T-helper 1 cell treated with Interleukin-12 subunit alpha and Interleukin-12 subunit beta and Interleukin-4 antibody, amounts not matched to agents 30 ng/mL and 1 ng/mL, for 36 hours (primary cell): Measurements from ENCODE around the gene ETHE1. TPM values are rescaled to one million over a fixed set of nuclear protein-coding genes. Genes with fewer than 3 reads are reported as not detected.

Experiments used
- intact Hi-C: fragments of 100-400 bp; cut with micrococcal nuclease; formaldehyde crosslinking; loops from one replicate; pipeline ENCODE4 v1.15.1; 2024
- total RNA-seq: library from RNA; stranded (reverse); gene quantifications from 2 replicates; pipeline ENCODE4 v1.2.3, GENCODE V29; 2022

ETHE1 gene
- total RNA-seq, 1 donor from 2014 or later = 62.8 TPM

GRCh38 chr19:43468354-43469159, 58.4 kb downstream of the ETHE1 start:
- intact Hi-C loops = no loop called here

DNA sequence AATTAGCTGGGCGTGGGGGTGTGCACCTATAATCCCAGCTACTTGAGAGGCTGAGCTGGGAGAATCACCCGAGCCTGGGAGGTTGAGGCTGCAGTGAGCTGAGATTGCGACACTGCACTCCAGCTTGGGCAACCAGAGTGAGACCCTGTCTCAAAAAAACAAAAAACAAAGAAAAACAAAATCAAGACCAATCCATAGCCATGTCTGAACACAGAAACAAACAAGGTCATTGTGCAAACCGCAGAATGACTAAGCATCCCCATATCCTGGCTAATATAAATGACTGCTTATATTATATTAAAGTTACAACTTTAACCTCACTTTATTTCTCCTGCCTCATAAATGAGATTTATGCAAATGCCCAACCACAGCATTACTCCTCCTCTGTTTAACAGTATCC, 59.3 kb downstream of the ETHE1 start:
- intact Hi-C loops = no loop called here

DNA sequence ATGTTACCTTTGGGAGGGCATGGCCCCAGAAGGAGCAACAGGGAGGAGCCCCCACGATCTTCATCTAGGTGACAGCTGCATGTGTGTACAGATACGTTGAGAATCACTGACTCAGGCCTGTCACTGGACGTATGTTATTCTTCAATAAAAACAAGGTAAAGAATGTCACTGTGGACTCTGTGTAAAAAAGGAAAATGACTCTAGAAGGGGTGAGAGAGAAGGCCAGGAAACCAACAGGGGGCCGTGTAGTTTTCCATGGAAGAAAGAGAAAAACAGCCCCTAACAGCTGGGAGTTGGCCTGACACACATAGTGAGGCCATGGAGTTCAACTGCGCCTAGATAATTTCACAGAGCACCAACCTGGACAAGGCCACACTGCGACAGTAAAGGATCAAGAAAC, 59.7 kb downstream of the ETHE1 start:
- intact Hi-C loops = no loop called here

GRCh38 chr19:43466793-43467192, 60.2 kb downstream of the ETHE1 start:
- intact Hi-C loops = no loop called here

DNA sequence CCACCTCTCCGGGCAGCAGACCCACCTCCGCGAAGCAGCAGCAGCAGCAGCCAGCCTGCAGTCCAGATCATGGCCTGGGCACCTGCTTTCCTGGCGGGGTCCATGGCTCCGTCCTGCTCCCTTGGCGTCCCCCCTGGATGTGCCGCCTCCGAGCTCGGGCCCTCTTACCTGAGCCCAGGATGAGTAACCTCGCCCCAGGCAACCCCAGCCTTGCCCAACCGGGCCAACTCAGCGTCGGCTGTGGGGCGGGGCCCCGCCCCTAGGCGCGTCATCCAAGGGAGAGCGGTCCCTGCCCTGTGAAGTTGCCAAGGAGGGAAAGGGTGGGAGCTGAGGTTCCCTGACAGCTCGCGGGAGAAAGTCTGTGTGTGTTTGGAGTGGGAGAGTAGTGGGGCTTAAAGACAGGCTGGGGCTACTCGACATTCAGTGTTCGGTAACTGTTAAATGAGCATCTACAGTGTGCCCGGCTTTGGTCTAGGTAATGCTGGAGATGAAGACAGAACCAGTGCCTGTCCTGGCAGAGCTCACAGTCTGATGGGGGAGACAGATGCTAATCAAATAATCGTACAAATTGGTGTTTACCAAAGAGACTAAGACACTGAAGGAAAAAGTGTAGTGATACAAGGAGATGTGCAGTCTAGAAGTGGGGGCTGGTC, 61.4 kb downstream of the ETHE1 start, which contains the start of gene LYPD3:
Gene LYPD3 (minus strand): TSS at position 141 of the 653 bp plus-strand sequence. CDS start 37 bp downstream, at position 104.
- intact Hi-C loops = no loop called here

DNA sequence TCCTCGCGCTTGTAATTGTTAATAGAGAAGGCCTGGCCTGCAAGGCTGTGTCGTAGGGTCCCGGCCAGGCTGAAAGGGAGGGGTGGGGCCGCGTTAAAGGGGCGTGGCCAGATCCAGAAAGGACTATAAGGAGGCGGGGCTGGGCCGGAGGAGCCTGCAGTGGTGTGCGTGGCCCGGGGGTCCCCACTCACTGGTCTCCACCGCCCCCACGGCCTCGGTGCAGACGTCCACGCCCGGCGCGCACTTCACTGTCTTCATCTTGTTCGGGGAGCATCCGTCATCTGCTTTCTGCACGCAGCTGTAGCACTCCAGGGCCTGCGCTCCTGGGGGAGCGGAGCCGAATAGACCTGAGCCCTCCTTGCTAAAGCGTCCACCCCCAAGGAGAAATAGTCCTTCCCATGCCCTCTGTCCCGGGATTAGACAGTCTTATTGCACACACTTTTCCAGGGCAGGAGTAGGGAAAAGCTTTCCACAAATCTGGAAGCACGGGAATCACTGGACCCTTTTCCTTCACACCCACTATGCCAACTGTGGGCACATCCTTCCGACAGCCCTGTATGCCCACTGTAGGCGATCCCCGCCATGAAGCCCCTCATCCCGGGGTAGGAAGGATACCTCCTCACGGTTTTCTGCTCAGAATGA, 62.7 kb downstream of the ETHE1 start:
- intact Hi-C loops = loop anchor here (5.0 kb wide), 1 partner anchor 318 kb away; the partner anchor contains the start of gene KCNN4

DNA sequence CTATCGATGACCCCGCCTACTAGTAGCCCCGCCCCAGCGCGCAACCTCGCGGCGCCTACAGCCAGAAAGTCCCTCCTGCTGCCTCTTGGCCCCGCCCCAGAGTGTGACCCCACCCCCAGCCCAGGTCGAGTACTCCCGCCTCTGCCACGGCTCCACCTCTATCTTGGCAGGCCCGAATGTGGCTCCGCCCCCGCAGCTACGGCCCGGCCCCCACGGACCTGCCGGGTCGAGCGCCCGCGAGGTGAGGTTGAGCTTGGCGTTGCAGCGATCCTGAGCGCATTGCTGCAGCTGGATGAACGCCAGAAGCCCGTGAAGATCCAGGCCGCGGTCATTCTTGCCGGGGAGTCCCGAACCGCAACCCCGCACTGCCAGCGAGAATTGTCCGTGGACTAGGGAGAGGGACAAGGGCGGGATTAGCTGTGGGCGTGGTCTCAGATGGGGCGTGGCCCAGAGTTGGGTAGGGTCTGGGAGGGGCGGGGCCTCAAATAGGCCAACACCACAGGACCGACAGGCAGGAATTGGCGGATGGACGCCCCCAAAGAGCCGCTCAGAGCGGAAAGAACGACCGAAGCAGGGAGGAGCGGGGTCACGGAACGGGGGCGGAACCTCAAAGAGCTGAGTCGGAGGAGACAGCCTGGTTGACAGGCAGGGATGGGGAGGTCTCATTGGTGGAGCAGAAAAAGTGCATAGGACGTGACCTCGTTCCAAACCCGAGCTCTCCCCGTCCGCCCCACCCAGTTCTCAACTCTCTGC, 63.4 kb downstream of the ETHE1 start:
- intact Hi-C loops = loop anchor here (1.0 to 5.0 kb wide), 13 partner anchors 12 to 1284 kb away; partner anchors contain the start of genes IRGQ, KCNN4, PHLDB3 and PINLYP

GRCh38 chr19:43462785-43463380, 64.1 kb downstream of the ETHE1 start:
- intact Hi-C loops = loop anchor here (1.0 to 5.0 kb wide), 13 partner anchors 12 to 1284 kb away; partner anchors contain the start of genes IRGQ, KCNN4, PHLDB3 and PINLYP

DNA sequence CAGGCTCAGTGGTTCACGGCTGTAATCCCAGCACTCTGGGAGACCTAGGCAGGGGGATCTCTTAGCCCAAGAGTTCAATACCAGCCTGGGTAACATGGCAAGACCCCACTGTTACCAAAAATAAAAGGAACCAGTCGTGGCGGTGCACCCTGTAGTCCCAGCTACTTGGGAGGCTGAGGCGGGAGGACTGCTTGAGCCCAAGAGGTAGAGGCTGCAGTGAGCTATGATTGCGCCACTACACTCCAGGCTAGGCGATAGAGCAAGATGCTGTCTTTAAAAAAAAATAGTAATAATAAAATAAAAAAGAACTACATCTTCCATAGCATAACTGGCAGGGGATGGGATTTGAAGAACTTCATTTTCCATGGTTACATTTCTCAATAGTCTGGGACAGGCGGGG, 64.6 kb downstream of the ETHE1 start:
- intact Hi-C loops = loop anchor here (5.0 kb wide), 1 partner anchor 320 kb away; the partner anchor contains the start of gene KCNN4

- intact Hi-C loops = loop anchor here (5.0 kb wide), 1 partner anchor 321 kb away; the partner anchor contains the start of gene KCNN4
Measured at GRCh38 chr19:43461303-43461702, 65.7 kb downstream of the ETHE1 start.

GRCh38 chr19:43460362-43461016, 66.5 kb downstream of the ETHE1 start:
- intact Hi-C loops = loop anchor here (5.0 kb wide), 1 partner anchor 322 kb away; the partner anchor contains the start of gene KCNN4

GRCh38 chr19:43457809-43458208, 69.2 kb downstream of the ETHE1 start:
- intact Hi-C loops = no loop called here

Other genes starting within 250 kb of the ETHE1 start
- gene CD177, start 173.5 kb downstream of the ETHE1 start, total RNA-seq = not detected in 2 replicates
- not detected in 2 replicates for gene TEX101, start 112.3 kb downstream of the ETHE1 start, total RNA-seq
- gene LYPD3, start 61.6 kb downstream of the ETHE1 start, total RNA-seq = 0.81 and 0.85 TPM in 2 replicates
- 23.8 and 24.5 TPM in 2 replicates for gene PHLDB3, start 22.5 kb downstream of the ETHE1 start, total RNA-seq
- 4.2 and 4.4 TPM in 2 replicates for gene ZNF575, start 6.0 kb upstream of the ETHE1 start, total RNA-seq
- gene XRCC1, start 48.3 kb upstream of the ETHE1 start, total RNA-seq = 28.6 and 30.5 TPM in 2 replicates
- 3.8 and 4.1 TPM in 2 replicates for gene PINLYP, start 48.6 kb upstream of the ETHE1 start, total RNA-seq
- gene IRGQ, start 68.9 kb upstream of the ETHE1 start, total RNA-seq = 22.0 and 23.1 TPM in 2 replicates
- gene ZNF576, start 69.4 kb upstream of the ETHE1 start, total RNA-seq = 19.2 and 20.8 TPM in 2 replicates
- gene SRRM5, start 84.9 kb upstream of the ETHE1 start, total RNA-seq = 0.37 and 0.41 TPM in 2 replicates
- gene ZNF428, start 92.4 kb upstream of the ETHE1 start, total RNA-seq = 23.9 and 27.6 TPM in 2 replicates
- gene CADM4, start 112.6 kb upstream of the ETHE1 start, total RNA-seq = 0.32 and 0.34 TPM in 2 replicates
- 19.7 and 21.6 TPM in 2 replicates for gene PLAUR, start 143.0 kb upstream of the ETHE1 start, total RNA-seq
- not detected in 2 replicates for gene IRGC, start 188.9 kb upstream of the ETHE1 start, total RNA-seq
- 77.2 and 82.8 TPM in 2 replicates for gene SMG9, start 227.8 kb upstream of the ETHE1 start, total RNA-seq